Activated T-cell treated with anti-CD3 and anti-CD28 coated beads for 1 hour (primary cell): ENCODE results near the gene SLC17A7.
"Not testable (repeated sequence)": the region's sequence is repeated elsewhere in the genome, so short reads cannot be mapped to it uniquely, and the experiment has no call there.

ENCODE experiments used
- DNase-seq: peaks from one replicate; pipeline ENCODE4 v3.0.0-alpha.2; 2020; ENCODE audit warnings: low read depth

The SLC17A7 gene

GRCh38 chr19:49469828-49470614 is 28.7 kb upstream of the SLC17A7 start:
- peak; percentile 59 for DNase-seq

DNA sequence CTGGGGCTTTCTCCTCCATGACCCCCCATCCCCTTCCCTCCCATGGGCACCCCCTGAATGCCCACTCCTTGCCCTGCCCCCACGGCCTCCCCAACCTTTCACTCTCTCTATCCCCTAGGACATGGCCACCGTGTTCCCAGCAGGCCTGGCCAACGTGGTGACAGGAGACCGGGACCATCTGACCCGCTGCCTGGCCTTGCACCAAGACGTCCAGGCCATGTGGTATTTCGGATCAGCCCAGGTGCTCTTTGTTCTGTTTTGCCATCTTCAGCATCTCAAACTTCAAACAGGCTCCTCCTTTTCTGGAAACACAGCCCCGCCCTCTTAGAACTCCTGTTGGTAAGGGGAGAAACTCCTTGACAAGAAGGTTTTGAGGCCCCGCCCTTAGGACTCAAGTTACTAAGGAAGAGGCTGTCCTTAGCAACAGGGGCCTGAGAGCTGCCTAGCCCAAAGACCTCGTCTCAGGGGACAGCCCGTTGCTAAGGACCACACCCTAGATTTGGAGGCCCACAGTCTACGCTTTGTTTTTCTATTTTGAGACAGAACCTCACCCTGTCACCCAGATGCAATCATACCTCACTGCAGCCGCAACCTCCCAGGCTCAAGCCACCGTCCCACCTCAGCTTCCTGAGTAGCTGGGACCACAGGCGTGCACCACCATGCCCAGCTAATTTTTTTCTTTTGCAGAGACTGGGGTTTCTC is 27.6 kb upstream of the SLC17A7 start:
- DNase-seq: peak; percentile 71

GRCh38 chr19:49468199-49468598 is 26.9 kb upstream of the SLC17A7 start:
- DNase-seq: no peak

DNA sequence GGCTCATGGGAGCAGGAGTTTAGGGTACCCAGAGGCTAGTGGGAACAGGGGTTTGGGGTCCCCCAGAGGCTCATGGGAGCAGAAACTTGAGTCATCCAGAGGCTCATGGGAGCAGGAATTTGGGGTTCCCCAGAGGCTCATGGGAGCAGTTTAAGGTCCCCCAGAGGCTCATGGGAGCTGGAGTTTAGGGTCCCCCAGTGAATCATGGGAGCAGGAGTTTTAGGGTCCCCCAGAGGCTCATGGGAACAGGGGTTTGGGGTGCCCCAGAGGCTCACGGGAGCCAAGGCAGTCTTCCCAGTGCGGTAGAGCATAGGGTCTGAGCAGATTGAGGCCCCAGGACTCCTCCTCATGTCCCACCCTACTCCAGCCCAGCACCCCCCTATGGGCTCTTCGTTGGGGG is 24.0 kb upstream of the SLC17A7 start:
- DNase-seq: no peak

- no peak for DNase-seq
Measured at GRCh38 chr19:49463960-49464740, 22.8 kb upstream of the SLC17A7 start.

DNA sequence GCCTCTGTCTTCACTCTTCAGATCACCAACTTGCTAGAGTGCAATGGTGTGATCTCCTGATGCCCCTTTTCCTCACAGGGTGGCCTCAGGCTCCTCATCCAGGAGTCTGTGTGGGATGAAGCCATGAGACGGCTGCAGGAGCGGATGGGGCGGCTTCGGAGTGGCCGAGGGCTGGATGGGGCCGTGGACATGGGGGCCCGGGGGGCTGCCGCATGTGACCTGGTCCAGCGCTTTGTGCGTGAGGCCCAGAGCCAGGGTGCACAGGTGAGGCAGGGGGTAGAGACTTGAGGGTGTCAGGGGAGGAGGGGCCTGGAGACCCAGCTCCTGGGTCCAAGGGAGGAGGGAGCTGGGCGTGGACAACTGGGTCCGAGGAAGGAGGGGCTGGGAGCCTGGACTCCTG is 21.2 kb upstream of the SLC17A7 start:
- DNase-seq: no peak

DNA sequence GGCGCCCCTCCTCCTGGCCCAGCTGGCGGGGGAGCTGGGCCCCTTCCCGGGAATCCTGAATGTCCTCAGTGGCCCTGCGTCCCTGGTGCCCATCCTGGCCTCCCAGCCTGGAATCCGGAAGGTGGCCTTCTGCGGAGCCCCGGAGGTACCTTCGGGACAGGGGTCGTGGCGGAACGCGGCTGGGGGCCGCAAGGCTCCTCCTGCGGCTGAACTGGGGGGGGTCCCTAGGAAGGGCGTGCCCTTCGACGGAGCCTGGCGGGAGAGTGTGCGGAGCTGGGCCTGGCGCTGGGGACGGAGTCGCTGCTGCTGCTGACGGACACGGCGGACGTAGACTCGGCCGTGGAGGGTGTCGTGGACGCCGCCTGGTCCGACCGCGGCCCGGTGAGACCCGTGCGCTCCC is 20.3 kb upstream of the SLC17A7 start:
- DNase-seq: no peak

GRCh38 chr19:49461130-49461529 is 19.8 kb upstream of the SLC17A7 start:
- DNase-seq: not testable (repeated sequence)

- no peak for DNase-seq
Measured at GRCh38 chr19:49459388-49459787, 18.1 kb upstream of the SLC17A7 start.

DNA sequence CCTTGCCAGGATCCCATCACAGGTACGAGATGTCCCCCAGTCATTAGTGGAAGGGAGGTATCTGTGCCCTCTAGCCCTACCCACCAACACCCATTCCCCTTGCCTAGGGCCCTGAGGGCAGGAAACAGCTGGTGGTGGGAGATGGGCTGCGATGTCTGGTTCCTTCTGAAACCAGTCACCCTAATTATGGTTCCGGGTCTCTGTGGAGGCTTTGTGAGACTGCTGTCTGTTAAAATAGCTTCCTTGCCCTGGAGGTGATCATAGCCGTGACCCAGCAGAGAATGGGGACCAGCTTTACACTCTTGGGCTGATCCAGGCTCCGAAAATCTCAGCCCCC is 17.2 kb upstream of the SLC17A7 start:
- DNase-seq: no peak

- no peak for DNase-seq
Measured at GRCh38 chr19:49456326-49456725, 15.0 kb upstream of the SLC17A7 start.

DNA sequence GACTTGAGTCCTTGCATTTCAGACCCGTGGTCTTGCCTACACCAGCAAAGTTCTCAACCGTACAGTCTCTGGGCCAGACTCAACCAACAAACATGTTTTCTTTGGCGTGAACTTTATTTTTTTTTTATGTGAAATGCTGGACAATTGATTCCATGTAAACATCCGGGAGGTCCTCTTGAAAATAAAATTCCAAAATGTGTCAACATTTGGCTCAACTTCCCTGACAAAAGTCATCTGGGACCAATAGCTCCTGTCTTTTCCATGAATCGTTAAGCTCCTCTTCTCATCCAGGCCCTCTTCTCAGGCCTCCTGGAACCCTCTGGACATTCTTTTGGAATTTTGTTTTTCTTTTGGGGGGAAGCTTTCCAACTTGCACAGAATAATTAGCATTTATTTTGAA is 14.4 kb upstream of the SLC17A7 start:
- DNase-seq: no peak

DNA sequence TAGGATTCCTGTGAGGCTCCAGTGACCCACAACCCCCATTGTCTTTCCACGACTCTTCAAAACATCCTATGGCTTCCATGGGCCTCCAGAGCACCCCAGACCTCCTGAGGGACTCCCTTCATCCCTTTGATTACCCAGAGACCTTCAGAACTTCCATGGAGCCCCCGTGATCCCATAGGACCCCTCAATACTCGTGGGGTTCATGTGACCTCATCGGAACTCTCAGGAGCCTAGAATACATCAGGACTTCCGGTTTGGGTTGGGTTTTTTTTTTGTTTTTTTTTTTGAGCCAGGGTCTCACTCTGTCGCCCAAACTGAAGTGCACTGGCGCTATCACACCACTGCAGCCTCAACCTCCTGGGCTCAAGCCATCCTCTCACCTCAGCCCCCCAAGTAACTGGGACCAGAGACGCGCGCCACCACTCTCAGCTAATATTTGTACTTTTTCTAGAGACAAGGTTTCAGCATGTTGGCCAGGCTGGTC is 12.5 kb upstream of the SLC17A7 start:
- no peak for DNase-seq

GRCh38 chr19:49453013-49453756 is 11.9 kb upstream of the SLC17A7 start, which contains the start of gene ALDH16A1:
Gene ALDH16A1 (plus strand): TSS chr19:49453225. CDS start chr19:49453332, 107 bp downstream.
- peak; percentile 96 for DNase-seq

GRCh38 chr19:49451430-49452181 is 10.3 kb upstream of the SLC17A7 start, which contains the start of gene PIH1D1:
Gene PIH1D1 (minus strand): TSS chr19:49451814. CDS start chr19:49451574, 240 bp downstream.
- DNase-seq: peak; percentile 90

GRCh38 chr19:49450405-49450804 is 9.1 kb upstream of the SLC17A7 start:
- DNase-seq: no peak

DNA sequence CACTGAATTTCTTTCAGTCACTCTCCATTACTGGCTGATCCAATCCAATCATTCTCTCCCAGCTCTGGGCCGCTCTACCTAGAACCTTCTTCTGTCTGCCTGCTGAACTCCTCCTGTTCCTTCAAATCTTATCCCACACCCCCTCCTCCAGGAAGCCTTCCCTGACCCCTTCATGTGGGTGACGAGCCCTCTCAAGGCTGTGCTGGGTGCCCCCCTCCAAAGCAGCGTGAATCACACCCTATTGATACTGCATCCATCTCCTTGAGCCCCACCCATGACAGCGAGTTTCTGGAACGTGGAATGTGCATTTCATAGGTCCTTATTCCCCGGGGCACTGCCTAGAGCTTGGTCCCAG is 7.1 kb upstream of the SLC17A7 start:
- no peak for DNase-seq

DNA sequence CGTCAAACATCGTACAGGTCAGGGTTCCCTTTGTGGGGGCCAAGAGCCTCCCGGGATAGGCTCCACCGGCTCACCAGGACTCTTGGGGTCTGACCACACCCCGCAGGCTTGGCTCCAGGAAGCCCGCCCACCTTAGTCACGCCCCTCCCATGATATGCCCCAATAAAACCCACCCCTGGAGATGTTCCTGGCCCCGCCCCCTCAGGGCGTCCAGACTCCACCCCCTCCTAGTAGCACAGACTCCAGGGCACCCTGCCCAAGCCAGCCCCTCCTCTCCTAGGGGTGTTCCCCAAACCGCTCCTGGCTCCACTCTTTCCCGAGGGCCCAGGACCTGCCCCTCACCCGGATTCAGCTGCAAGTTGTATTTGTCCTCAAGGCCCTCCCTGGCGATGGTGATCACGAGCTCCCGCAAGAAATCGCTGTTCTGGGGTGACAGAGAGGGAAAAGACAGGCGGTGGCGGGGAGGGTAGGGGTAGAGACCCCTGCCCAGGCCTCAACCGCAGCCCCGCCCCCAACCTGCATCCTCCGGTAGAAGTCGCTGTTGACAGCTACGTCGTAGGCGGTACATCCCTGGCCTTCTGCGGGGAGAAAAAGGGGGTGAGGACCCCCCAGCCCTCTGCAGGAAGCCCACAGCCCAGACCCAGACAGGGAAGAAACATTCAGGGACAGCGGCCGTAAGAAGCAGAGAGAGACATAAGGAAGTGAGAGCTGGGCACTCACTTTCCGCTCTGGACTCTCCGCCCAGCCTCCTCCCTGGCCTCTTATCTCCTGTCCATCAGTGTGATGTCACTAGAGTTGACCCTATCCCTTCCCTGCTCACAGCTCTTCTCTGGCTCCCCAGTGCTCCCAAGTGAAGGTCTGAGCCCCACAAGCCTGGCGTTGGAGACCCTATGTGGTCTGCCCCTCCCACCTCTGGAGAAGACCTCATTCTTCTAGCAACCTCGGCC is 6.4 kb upstream of the SLC17A7 start:
- no peak for DNase-seq

DNA sequence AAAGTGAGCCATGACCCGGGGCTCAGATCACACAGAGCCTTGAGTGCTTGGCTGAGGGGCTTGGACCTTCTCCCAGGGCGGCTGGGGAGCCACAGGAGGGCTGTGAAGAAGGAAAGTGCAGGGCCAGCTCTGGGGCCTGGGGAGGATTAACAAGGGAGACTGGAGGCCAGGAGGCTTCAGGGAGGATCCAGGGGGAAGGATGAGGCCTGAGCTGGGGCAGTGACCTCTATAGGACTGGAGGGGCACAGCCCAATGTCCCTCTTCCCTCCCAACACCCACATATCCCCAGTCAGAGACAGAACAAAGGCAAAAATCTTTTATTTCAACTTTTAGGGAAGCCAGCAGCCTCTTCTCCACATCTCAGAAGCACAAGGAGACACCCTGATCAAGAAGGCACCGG is 4.7 kb upstream of the SLC17A7 start:
- no peak for DNase-seq

GRCh38 chr19:49444100-49444700 is 2.9 kb upstream of the SLC17A7 start:
- DNase-seq: not testable (repeated sequence)
